ENCODE results near the gene PLCB3. TPM values are rescaled to one million over a fixed set of nuclear protein-coding genes. Genes with fewer than 3 reads are reported as not detected.

Gene PLCB3
- total RNA-seq, 1 experiment from 2014 or later = 45.3 TPM

GRCh38 chr11:64241241-64241490, 10.2 kb upstream of the PLCB3 start:
- BruUV-seq (replicated peaks) = no TSS peak
- CTCF ChIA-PET = interaction anchor here (0.6 to 0.8 kb wide), 3 partner anchors 60 to 114 kb away, joined by 3 to 4 read pairs (median 3); no protein-coding TSS in a partner anchor
- Histone ChIP-seq H3K4me3 (ENCODE audit: low read depth, low read length, poor library complexity, severe bottlenecking) (peak overlapping the region; percentile 86), H3K27ac (ENCODE audit: low read depth, low read length, poor library complexity, severe bottlenecking) (peak overlapping the region; percentile 91), H3K9me3 (ENCODE audit: low read depth, low read length, poor library complexity, severe bottlenecking) (no peaks in the 10 kb centered on the region), H3K4me1 (ENCODE audit: insufficient read depth, low read length, poor library complexity, severe bottlenecking) (peaks cover 9% of the 10 kb centered on the region), H3K36me3 (ENCODE audit: insufficient read depth, low read length, poor library complexity, severe bottlenecking) (peaks cover 27% of the 10 kb centered on the region), H3K27me3 (replicated peaks; ENCODE audit: insufficient read depth, low read depth, low read length, poor library complexity) (no peaks in the 10 kb centered on the region)
- POLR2A ChIA-PET (ENCODE audit: low non-redundant PET) = no interaction called here
- intact Hi-C loops (cut with micrococcal nuclease; ENCODE audit: unreplicated experiment) = loop anchor here (2.0 kb wide), 1 partner anchor 64 kb away; the partner anchor contains the start of gene ESRRA
- peak; percentile 99 for DNase-seq (ENCODE audit: low spot score)
- TF ChIP-seq CTCF (conservative IDR thresholded peaks at IDR 0.05; ENCODE audit: low read depth, low read length) = no peak
- TF ChIP-seq EZH2 (IDR thresholded peaks at IDR 0.05; ENCODE audit: borderline replicate concordance, low read depth, low read length, poor library complexity, severe bottlenecking) = no peak

GRCh38 chr11:64241491-64242374, 9.6 kb upstream of the PLCB3 start:
- TF ChIP-seq CTCF (conservative IDR thresholded peaks at IDR 0.05; ENCODE audit: low read depth, low read length) (no peak), EZH2 (IDR thresholded peaks at IDR 0.05; ENCODE audit: borderline replicate concordance, low read depth, low read length, poor library complexity, severe bottlenecking) (no peak)

GRCh38 chr11:64243236-64243854, 8.0 kb upstream of the PLCB3 start:
- H3K27ac ChIP-seq (ENCODE audit: low read depth, low read length, poor library complexity, severe bottlenecking) = no peak overlapping the region
- CTCF ChIA-PET = no interaction called here
- no TSS peak for BruUV-seq (replicated peaks)
- TF ChIP-seq EZH2 (IDR thresholded peaks at IDR 0.05; ENCODE audit: borderline replicate concordance, low read depth, low read length, poor library complexity, severe bottlenecking) (no peak), CTCF (conservative IDR thresholded peaks at IDR 0.05; ENCODE audit: low read depth, low read length) (no peak)
- H3K4me3 ChIP-seq (ENCODE audit: low read depth, low read length, poor library complexity, severe bottlenecking) = no peak overlapping the region
- no peaks in the 10 kb centered on the region for H3K27me3 ChIP-seq (replicated peaks; ENCODE audit: insufficient read depth, low read depth, low read length, poor library complexity)
- POLR2A ChIA-PET (ENCODE audit: low non-redundant PET) = interaction anchor here (0.6 kb wide), 1 partner anchor 520 kb away, joined by 5 read pairs; no protein-coding TSS in a partner anchor
- H3K36me3 ChIP-seq (ENCODE audit: insufficient read depth, low read length, poor library complexity, severe bottlenecking) = peaks cover 16% of the 10 kb centered on the region
- H3K4me1 ChIP-seq (ENCODE audit: insufficient read depth, low read length, poor library complexity, severe bottlenecking) = peaks cover 16% of the 10 kb centered on the region
- DNase-seq (ENCODE audit: low spot score) = no peak
- H3K9me3 ChIP-seq (ENCODE audit: low read depth, low read length, poor library complexity, severe bottlenecking) = no peaks in the 10 kb centered on the region
- intact Hi-C loops (cut with micrococcal nuclease; ENCODE audit: unreplicated experiment) = no loop called here

More at GRCh38 chr11:64241491-64242374, 9.6 kb upstream of the PLCB3 start:
- TSS peak; percentile 55 for BruUV-seq (replicated peaks)
- no peaks in the 10 kb centered on the region for H3K9me3 ChIP-seq (ENCODE audit: low read depth, low read length, poor library complexity, severe bottlenecking)
- peaks cover 9% of the 10 kb centered on the region for H3K4me1 ChIP-seq (ENCODE audit: insufficient read depth, low read length, poor library complexity, severe bottlenecking)
- H3K27me3 ChIP-seq (replicated peaks; ENCODE audit: insufficient read depth, low read depth, low read length, poor library complexity) = no peaks in the 10 kb centered on the region
- H3K27ac ChIP-seq (ENCODE audit: low read depth, low read length, poor library complexity, severe bottlenecking) = peak overlapping the region; percentile 91
- H3K4me3 ChIP-seq (ENCODE audit: low read depth, low read length, poor library complexity, severe bottlenecking) = peak overlapping the region; percentile 86
- H3K36me3 ChIP-seq (ENCODE audit: insufficient read depth, low read length, poor library complexity, severe bottlenecking) = peaks cover 27% of the 10 kb centered on the region
- ChIA-PET CTCF (interaction anchor here (0.7 to 0.8 kb wide), 2 partner anchors 60 to 63 kb away, joined by 3 read pairs; no protein-coding TSS in a partner anchor), POLR2A (ENCODE audit: low non-redundant PET) (no interaction called here)
- intact Hi-C loops (cut with micrococcal nuclease; ENCODE audit: unreplicated experiment) = loop anchor here (2.0 kb wide), 1 partner anchor 63 kb away; the partner anchor contains the start of gene ESRRA
- DNase-seq (ENCODE audit: low spot score) = peak; percentile 55
